Measurements from ENCODE around the gene EIF2B1.

Gene EIF2B1

GRCh38 chr12:123633379-123634141 is at the start of gene EIF2B1, which contains the start of gene GTF2H3:
Gene EIF2B1 (minus strand): TSS chr12:123633686. CDS start chr12:123633557, 129 bp downstream.
Gene GTF2H3 (plus strand): TSS chr12:123633829. CDS start chr12:123633860, 31 bp downstream.
- peak; percentile 92 for DNase-seq (ENCODE audit: low read depth)

GRCh38 chr12:123681605-123682004 is 48.1 kb upstream of the EIF2B1 start:
- no peak for DNase-seq (ENCODE audit: low read depth)

DNA sequence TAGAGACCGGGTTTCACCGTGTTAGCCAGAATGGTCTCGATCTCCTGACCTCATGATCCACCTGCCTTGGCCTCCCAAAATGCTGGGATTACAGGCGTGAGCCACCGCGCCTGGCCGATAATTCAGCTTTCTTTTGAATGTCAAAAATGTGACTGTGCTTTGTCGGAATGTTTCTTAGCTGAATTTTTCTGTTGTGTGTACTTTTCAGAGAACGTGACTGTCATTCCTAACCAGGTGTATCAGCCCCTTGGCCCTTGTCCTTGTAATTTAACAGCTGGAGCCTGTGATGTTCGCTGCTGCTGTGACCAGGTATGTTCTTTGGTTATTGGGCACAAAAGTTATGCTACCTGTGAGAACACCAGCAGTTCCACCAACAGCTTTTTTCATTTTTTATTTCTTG is 45.5 kb upstream of the EIF2B1 start:
- no peak for DNase-seq (ENCODE audit: low read depth)

DNA sequence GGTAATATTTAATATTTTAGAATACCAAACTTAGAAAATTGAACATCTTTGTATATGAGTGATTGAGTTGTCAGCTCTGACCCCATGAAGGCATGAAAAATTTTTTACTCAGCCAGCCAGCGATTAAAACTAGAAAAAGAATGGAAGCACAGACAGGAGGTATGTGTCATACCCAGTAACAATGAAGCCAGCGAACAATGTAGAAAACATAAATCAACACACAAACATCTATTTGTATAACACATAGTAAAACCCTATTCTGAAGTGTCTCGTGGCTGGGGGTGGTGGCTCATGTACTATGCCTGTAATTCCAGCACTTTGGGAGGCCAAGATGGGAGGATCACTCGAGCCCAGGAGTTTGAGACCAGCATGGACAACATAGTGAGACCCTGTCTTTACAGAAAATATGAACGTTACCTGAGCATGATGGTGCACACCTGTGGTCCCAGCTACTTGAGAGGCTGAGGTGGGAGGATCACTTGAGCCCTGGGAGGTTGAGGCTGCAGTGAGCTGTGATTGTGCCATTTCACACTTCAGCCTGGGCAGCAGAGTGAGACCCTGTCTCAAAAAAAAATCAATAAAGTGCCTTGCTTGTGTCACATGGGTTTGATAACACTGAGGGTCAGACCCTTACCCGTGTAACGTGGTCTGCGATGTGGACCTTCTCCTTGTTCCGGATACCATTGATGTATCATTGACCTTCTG is 43.3 kb upstream of the EIF2B1 start:
- no peak for DNase-seq (ENCODE audit: low read depth)

- DNase-seq (ENCODE audit: low read depth), result no peak
Measured at GRCh38 chr12:123675436-123675835, 42.0 kb upstream of the EIF2B1 start.

GRCh38 chr12:123671876-123672275 is 38.4 kb upstream of the EIF2B1 start:
- DNase-seq (ENCODE audit: low read depth), result no peak

- peak; percentile 72 for DNase-seq (ENCODE audit: low read depth)
Measured at GRCh38 chr12:123670882-123671728, 37.6 kb upstream of the EIF2B1 start, which contains the start of gene TCTN2. Gene TCTN2 (plus strand): TSS chr12:123671113. CDS start chr12:123671241, 128 bp downstream.

DNA sequence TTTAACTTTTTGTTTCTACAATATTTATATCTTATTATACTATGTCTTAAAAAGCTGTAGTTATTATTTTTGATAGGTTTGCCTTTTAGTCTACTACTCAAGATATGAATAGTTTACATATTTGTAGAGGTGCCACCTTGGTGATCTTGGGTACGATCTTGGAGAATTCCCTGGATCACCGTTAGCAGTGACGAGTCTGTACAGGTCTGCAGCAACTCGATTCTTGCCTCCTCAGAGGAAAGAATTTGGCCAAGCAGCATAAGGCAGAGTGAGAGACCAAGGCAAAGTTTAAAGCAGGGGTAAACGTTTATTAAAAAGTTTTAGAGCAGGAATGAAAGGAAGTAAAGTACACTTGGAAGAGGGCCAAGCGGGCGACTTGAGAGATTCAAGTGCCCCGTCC is 34.3 kb upstream of the EIF2B1 start:
- DNase-seq (ENCODE audit: low read depth), result no peak

DNA sequence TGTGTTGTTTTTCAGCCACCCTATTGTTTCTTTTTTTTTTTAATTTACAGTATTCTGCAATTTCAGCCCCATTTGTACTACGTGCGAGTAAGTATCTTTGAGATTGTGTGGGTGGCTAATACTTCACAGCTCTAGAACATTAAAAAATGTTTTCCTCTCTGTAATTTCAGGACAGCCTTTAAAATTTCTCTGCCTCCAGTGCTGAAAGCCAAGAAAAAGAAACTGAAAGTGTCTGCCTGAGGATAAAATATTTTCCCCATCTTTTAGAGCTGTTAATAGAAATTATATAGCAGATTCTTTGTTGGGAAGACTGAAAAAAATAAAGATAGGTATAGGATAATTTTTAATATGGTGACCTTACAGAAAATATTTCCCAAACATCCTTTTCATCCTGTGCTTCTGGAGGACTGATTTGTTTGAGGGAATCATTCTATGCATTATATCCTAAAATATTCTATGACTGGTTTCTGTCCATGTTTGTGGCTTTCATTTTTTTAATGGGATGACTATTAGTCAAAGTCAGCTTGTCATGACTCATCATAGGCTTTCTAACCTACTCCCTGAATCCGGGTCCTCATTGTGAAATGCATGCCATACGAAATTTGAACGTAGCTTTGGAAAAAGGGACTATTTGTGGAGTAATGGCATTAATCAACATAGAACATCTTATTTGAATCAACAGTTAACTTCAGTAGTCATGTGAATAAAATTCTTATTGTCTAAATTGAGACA is 26.7 kb upstream of the EIF2B1 start:
- DNase-seq (ENCODE audit: low read depth), result no peak

DNA sequence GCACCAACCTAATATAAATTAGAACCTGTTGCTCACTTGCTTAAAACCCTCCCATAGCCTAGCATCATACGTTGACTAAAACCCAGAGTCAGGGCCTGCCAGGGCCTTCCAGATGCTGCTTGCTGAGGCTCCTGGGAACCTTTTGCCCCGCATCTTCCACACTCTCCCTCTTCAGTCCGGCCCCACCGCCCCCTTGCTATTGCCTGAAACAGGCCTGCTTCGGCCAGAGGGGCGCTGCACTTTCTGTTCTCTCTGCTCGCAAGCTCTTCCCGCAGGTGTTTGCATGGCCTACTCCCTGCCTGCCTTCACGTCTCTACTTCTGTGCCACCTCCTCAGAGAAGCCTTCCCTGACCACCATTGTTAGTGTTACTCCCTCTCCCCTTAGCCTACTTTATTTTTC is 23.7 kb upstream of the EIF2B1 start:
- no peak for DNase-seq (ENCODE audit: low read depth)

DNA sequence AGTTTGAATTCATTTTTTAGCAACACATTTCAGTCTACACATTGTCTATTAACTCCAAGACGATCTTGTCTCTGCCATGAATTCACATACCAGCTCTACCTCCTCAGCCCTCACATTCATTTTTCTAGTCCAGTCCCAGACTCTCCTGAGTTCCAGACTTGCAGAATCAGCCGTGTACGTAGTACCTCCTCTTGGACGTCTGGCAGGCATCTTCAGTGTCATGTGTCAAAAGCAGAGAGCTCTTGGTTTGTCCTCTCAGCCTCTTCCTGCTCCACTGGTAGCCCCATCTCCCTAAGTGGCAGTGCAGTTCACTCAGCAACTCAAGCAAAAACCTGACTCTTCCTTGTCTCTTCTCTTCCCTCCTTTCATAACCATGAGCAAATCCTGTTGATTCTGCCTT is 22.9 kb upstream of the EIF2B1 start:
- DNase-seq (ENCODE audit: low read depth), result no peak

DNA sequence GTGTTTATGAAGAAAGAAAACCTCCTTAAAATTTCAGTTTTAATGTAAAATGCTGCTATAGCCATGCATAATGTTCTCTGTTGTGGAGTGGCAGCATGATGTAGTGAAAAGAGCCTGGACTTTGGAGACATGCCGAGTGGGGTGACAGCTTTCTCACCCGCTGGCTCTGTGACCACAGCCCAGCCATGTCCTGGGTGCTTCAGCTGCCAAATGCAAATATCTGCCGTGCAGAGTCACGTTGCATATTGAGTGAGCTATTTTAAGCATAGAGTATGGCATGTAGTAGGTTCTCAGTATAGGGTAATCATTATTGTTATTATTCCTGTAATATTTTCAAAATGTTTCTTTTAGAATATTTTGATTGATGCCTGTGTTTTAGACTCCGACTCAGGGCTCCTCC is 21.9 kb upstream of the EIF2B1 start:
- no peak for DNase-seq (ENCODE audit: low read depth)

DNA sequence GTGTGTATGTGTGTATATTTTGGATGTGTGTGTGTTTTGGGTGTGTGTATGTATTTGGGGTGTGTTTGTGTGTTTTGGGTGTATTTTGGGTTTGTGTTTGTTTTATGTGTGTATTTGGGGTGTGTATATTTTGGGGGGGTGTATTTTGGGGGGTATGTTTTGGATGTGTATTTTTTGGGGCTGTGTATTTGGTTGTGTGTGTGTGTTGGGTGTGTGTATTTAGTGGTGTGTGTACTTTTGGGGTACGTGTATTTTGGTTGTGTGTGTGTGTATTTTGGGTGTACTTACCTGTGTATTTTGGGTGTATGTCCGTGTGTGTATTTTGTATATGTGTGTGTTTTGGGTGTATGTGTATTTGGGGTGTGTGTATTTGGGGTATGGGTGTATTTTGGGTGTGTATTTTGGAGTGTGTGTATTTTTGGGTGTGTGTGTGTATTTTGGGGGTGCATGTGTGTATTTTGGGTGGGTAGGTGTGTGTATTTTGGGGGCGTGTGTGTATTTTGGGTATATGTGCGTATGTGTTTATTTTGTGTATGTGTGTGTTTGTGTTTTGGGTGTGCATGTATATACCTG is 20.7 kb upstream of the EIF2B1 start:
- no peak for DNase-seq (ENCODE audit: low read depth)

GRCh38 chr12:123648401-123648800 is 14.9 kb upstream of the EIF2B1 start:
- DNase-seq (ENCODE audit: low read depth), result no peak

DNA sequence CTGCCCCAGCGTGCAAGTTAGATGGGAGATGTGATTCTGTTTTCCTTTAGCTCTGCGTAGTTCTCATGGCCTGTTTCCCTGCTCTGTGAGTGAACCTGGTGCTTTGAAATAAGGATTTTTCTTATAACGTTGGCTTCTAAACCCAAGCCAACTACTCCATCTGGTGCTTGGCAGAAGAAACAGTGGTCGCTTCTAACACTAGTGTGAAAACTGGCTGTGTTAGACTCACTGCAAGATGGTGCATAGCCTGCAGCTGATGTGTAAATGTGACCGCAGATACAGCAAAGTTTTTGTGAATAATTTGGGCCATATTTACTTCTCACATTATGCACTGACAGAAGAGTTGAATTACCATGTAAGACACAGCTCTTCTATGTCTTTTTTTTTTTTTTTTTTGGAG is 12.4 kb upstream of the EIF2B1 start:
- no peak for DNase-seq (ENCODE audit: low read depth)

GRCh38 chr12:123645380-123645779 is 11.9 kb upstream of the EIF2B1 start:
- no peak for DNase-seq (ENCODE audit: low read depth)

DNA sequence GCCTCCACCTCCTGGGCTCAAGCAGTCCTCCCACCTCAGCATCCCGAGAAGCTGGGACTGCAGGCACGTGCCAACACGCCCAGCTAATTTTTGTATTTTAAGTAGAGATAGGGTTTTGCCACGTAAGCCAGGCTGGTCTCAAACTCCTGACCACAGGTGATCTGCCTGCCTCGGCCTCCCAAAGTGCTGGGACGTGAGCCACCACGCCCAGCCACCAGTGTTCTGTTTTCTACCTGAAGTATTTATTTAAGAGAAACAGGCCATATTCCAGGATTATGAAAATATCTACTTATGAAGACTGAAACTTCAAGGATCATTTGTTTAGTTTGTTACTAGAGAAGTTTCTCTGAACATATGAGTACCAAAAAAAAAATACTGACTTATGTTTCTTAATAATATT is 10.4 kb upstream of the EIF2B1 start:
- DNase-seq (ENCODE audit: low read depth), result no peak

GRCh38 chr12:123634142-123634561 is 666 bp upstream of the EIF2B1 start:
- no peak for DNase-seq (ENCODE audit: low read depth)

- DNase-seq (ENCODE audit: low read depth), result no peak
Measured at GRCh38 chr12:123621619-123622530, 11.6 kb downstream of the EIF2B1 start.

- DNase-seq (ENCODE audit: low read depth), result no peak
Measured at GRCh38 chr12:123621101-123621500, 12.4 kb downstream of the EIF2B1 start.
